H9 (cell line): ENCODE results near the gene TBC1D20. TPM values are rescaled to one million over a fixed set of nuclear protein-coding genes. Genes with fewer than 3 reads are reported as not detected.

ENCODE experiments used
- DNase-seq: peaks from one replicate; pipeline ENCODE4 v3.0.0-alpha.2; 2017
- H2AFZ ChIP-seq: one replicate; pipeline ENCODE4 v1.6.1; 2013; ENCODE audit warnings: mild to moderate bottlenecking, low read length, control low read depth, moderate library complexity
- H2AK5ac ChIP-seq: 2 replicates; pipeline ENCODE4 v1.6.1; 2013; ENCODE audit warnings: low read length, control low read depth, mixed read lengths; ENCODE audit not compliant: insufficient read length
- H2BK120ac ChIP-seq: one replicate; pipeline ENCODE4 v1.6.1; 2013; ENCODE audit warnings: low read depth, mild to moderate bottlenecking, low read length, control low read depth, inconsistent platforms; ENCODE audit not compliant: poor library complexity, severe bottlenecking
- H2BK12ac ChIP-seq: 2 replicates; pipeline ENCODE4 v1.6.1; 2013; ENCODE audit warnings: low read length, control low read depth, mixed read lengths, low read depth; ENCODE audit not compliant: insufficient read length
- H2BK15ac ChIP-seq: 2 replicates; pipeline ENCODE4 v1.6.1; 2013; ENCODE audit warnings: low read depth, low read length, control low read depth
- H2BK20ac ChIP-seq: one replicate; pipeline ENCODE4 v1.6.1; 2013; ENCODE audit warnings: low read depth, mild to moderate bottlenecking, low read length, control low read depth, inconsistent platforms; ENCODE audit not compliant: poor library complexity, severe bottlenecking
- H2BK5ac ChIP-seq: 2 replicates; pipeline ENCODE4 v1.6.1; 2013; ENCODE audit warnings: low read length, control low read depth, mixed read lengths; ENCODE audit not compliant: insufficient read length
- H3K14ac ChIP-seq: 2 replicates; pipeline ENCODE4 v1.6.1; 2013; ENCODE audit warnings: low read length, control low read depth; ENCODE audit not compliant: insufficient read depth
- H3K18ac ChIP-seq: 2 replicates; pipeline ENCODE4 v1.6.1; 2013; ENCODE audit warnings: low read depth, mild to moderate bottlenecking, mixed read lengths, low read length, control low read depth; ENCODE audit not compliant: insufficient read length
- H3K23ac ChIP-seq: 2 replicates; pipeline ENCODE4 v1.6.1; 2013; ENCODE audit warnings: low read length, control low read depth, mixed read lengths, low read depth; ENCODE audit not compliant: insufficient read length
- H3K23me2 ChIP-seq: 2 replicates; pipeline ENCODE4 v1.6.1; 2013; ENCODE audit warnings: low read depth, mild to moderate bottlenecking, mixed read lengths, low read length, control low read depth; ENCODE audit not compliant: insufficient read length, poor library complexity, severe bottlenecking
- H3K27ac ChIP-seq: 2 replicates; pipeline ENCODE4 v1.5.1; 2013; ENCODE audit warnings: low read length, control low read depth, mixed read lengths, low read depth; ENCODE audit not compliant: insufficient read length
- H3K27me3 ChIP-seq: 2 replicates; pipeline ENCODE4 v1.6.1; 2013; ENCODE audit warnings: low read length, control low read depth, inconsistent platforms; ENCODE audit not compliant: insufficient read depth
- H3K4ac ChIP-seq: 2 replicates; pipeline ENCODE4 v1.6.1; 2013; ENCODE audit warnings: low read depth, mild to moderate bottlenecking, control low read depth, inconsistent platforms, low read length, moderate library complexity
- H3K4me1 ChIP-seq: 2 replicates; pipeline ENCODE4 v1.6.1; 2013; ENCODE audit warnings: low read length, control low read depth, inconsistent platforms; ENCODE audit not compliant: insufficient read depth
- H3K4me2 ChIP-seq: 2 replicates; pipeline ENCODE4 v1.6.1; 2013; ENCODE audit warnings: low read length, control low read depth, mixed read lengths; ENCODE audit not compliant: insufficient read length, insufficient read depth
- H3K56ac ChIP-seq: 2 replicates; pipeline ENCODE4 v1.6.1; 2013; ENCODE audit warnings: low read depth, mild to moderate bottlenecking, mixed read lengths, low read length, control low read depth; ENCODE audit not compliant: insufficient read length
- H3K79me1 ChIP-seq: 2 replicates; pipeline ENCODE4 v1.6.1; 2013; ENCODE audit warnings: low read depth, mild to moderate bottlenecking, moderate library complexity, low read length, control low read depth, inconsistent platforms; ENCODE audit not compliant: insufficient read depth, poor library complexity, severe bottlenecking
- H3K79me2 ChIP-seq: 2 replicates; pipeline ENCODE4 v1.6.1; 2013; ENCODE audit warnings: low read length, control low read depth, inconsistent platforms; ENCODE audit not compliant: insufficient read depth
- H3K9ac ChIP-seq: 2 replicates; pipeline ENCODE4 v1.6.1; 2013; ENCODE audit warnings: low read length, control low read depth, mixed read lengths; ENCODE audit not compliant: insufficient read length; ENCODE audit errors: extremely low read depth
- H3K9me3 ChIP-seq: one replicate; pipeline ENCODE4 v1.6.1; 2013; ENCODE audit warnings: low read depth, low read length, inconsistent platforms; ENCODE audit not compliant: control insufficient read depth
- H3T11ph ChIP-seq: one replicate; pipeline ENCODE4 v1.6.1; 2013; ENCODE audit warnings: mild to moderate bottlenecking, low read length, control low read depth, inconsistent platforms
- H4K20me1 ChIP-seq: one replicate; pipeline ENCODE4 v1.6.1; 2013; ENCODE audit not compliant: control insufficient read depth, insufficient read length, insufficient read depth
- H4K5ac ChIP-seq: 2 replicates; pipeline ENCODE4 v1.6.1; 2013; ENCODE audit warnings: low read depth, mild to moderate bottlenecking, mixed read lengths, low read length, control low read depth; ENCODE audit not compliant: insufficient read length
- H4K8ac ChIP-seq: replicated peaks from 2 replicates; pipeline ENCODE4 v1.6.1; 2013; ENCODE audit warnings: low read length, control low read depth, mixed read lengths, low read depth; ENCODE audit not compliant: insufficient read length
- H4K91ac ChIP-seq: 2 replicates; pipeline ENCODE4 v1.6.1; 2013; ENCODE audit warnings: low read depth, mild to moderate bottlenecking, moderate library complexity, mixed read lengths, low read length, control low read depth; ENCODE audit not compliant: insufficient read length
- H3K27ac Mint-ChIP-seq, 3 experiments: 2 replicates in 2 of 3; 3 replicates in 1 of 3; pipeline ENCODE4 v1.8.0; 2020 to 2021; ENCODE audit warnings: mixed read lengths in 3 of 3, mild to moderate bottlenecking in 1 of 3, moderate library complexity in 1 of 3
- H3K27me3 Mint-ChIP-seq: 2 replicates; pipeline ENCODE4 v1.8.0; 2021; ENCODE audit warnings: low read depth, mild to moderate bottlenecking, moderate library complexity, mixed read lengths
- H3K36me3 Mint-ChIP-seq, 3 experiments: 2 replicates in 2 of 3; 3 replicates in 1 of 3; pipeline ENCODE4 v1.8.0; 2020 to 2021; ENCODE audit warnings: low read depth in 3 of 3, mixed read lengths in 3 of 3; ENCODE audit not compliant: insufficient read depth in 1 of 3
- H3K4me1 Mint-ChIP-seq, 2 experiments: 2 replicates each; pipeline ENCODE4 v1.8.0; 2020; ENCODE audit warnings: mixed read lengths in 2 of 2
- H3K4me3 Mint-ChIP-seq, 2 experiments: 2 replicates in 1 of 2; 3 replicates in 1 of 2; pipeline ENCODE4 v1.8.0; 2020 to 2021; ENCODE audit warnings: mild to moderate bottlenecking in 2 of 2, mixed read lengths in 2 of 2, moderate library complexity in 1 of 2
- H3K9me3 Mint-ChIP-seq, 2 experiments: 2 replicates in 1 of 2; 3 replicates in 1 of 2; pipeline ENCODE4 v1.8.0; 2020; ENCODE audit warnings: mild to moderate bottlenecking in 2 of 2, mixed read lengths in 2 of 2, moderate library complexity in 1 of 2
- WGBS: extraction: QIAGEN DNeasy Blood & Tissue Kit; methylation state at CpG from one replicate; pipeline ENCODE4 v1.1.7; 2013; ENCODE audit warnings: missing lambda C conversion rate, low lambda C conversion rate, mixed read lengths; ENCODE audit not compliant: insufficient read length; ENCODE audit errors: extremely low coverage; 5-methylcytosine and 5-hydroxymethylcytosine counted together
- total RNA-seq: library from RNA; stranded (reverse); gene quantifications from 2 replicates; pipeline ENCODE4 v1.2.1, GENCODE V29; 2021
- TF ChIP-seq, protein P1 (sequence below): fragments of 200-600 bp; sonication (generic); conservative IDR thresholded peaks from 3 replicates; pipeline ENCODE4 v1.8.0; 2021; ENCODE audit warnings: antibody characterized with exemption, mild to moderate bottlenecking

TBC1D20 gene
- total RNA-seq, 1 experiment from 2014 or later = 17.9 TPM

DNA sequence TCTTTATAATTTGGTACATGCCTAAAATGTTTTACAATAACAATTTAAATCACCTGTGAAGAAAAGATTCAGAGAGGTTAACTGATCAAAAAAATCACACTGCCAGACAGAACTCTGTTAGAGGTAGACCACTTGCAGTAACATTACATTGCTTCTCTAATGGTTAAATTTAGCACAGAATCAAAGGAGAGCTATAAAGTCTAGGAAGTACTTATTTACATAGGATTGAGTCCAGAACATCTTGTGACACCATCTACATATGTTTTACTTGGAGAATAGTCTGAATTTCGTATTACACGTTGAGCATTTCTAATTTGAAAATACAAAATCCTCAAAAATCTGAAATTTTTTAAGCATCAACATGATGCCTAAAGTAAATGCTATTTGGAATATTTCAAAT is 17.2 kb upstream of the TBC1D20 start:
- no peak overlapping the region for H3K27ac Mint-ChIP-seq

More for the DNA sequence above, 17.2 kb upstream of the TBC1D20 start:
- H3K23me2 ChIP-seq = no peaks in the 10 kb centered on the region
- no peak overlapping the region for H3T11ph ChIP-seq
- H2AFZ ChIP-seq = no peak overlapping the region
- no peak overlapping the region for H3K4ac ChIP-seq
- Mint-ChIP-seq H3K4me3 (no peak overlapping the region), H3K4me1 (no peaks in the 10 kb centered on the region), H3K27me3 (no peaks in the 10 kb centered on the region), H3K9me3 (no peaks in the 10 kb centered on the region; a peak in 1 of 5 replicates), H3K36me3 (peaks cover 33 to 85% (median 60%) of the 10 kb centered on the region in 3 experiments)
- no peak for DNase-seq
- no peak overlapping the region for H2AK5ac ChIP-seq
- H2BK20ac ChIP-seq = no peak overlapping the region
- H4K5ac ChIP-seq = no peak overlapping the region
- no peak overlapping the region for H2BK120ac ChIP-seq
- WGBS = no CpG with 5 or more reads among the region's 2 CpGs
- TF ChIP-seq, protein P1, sequence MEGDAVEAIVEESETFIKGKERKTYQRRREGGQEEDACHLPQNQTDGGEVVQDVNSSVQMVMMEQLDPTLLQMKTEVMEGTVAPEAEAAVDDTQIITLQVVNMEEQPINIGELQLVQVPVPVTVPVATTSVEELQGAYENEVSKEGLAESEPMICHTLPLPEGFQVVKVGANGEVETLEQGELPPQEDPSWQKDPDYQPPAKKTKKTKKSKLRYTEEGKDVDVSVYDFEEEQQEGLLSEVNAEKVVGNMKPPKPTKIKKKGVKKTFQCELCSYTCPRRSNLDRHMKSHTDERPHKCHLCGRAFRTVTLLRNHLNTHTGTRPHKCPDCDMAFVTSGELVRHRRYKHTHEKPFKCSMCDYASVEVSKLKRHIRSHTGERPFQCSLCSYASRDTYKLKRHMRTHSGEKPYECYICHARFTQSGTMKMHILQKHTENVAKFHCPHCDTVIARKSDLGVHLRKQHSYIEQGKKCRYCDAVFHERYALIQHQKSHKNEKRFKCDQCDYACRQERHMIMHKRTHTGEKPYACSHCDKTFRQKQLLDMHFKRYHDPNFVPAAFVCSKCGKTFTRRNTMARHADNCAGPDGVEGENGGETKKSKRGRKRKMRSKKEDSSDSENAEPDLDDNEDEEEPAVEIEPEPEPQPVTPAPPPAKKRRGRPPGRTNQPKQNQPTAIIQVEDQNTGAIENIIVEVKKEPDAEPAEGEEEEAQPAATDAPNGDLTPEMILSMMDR = no peak
- peaks cover 4% of the 10 kb centered on the region for H3K79me1 ChIP-seq
- H3K9me3 ChIP-seq = no peaks in the 10 kb centered on the region
- H4K91ac ChIP-seq = no peak overlapping the region
- H3K23ac ChIP-seq = no peak overlapping the region
- H2BK15ac ChIP-seq = no peak overlapping the region
- no peak overlapping the region for H3K27ac ChIP-seq
- no peaks in the 10 kb centered on the region for H3K27me3 ChIP-seq
- no peak overlapping the region for H4K8ac ChIP-seq
- H3K14ac ChIP-seq = no peak overlapping the region
- no peak overlapping the region for H3K4me2 ChIP-seq
- no peak overlapping the region for H2BK12ac ChIP-seq
- H3K79me2 ChIP-seq = no peaks in the 10 kb centered on the region
- H3K56ac ChIP-seq = no peak overlapping the region
- H2BK5ac ChIP-seq = no peak overlapping the region
- H3K9ac ChIP-seq = no peak overlapping the region
- no peaks in the 10 kb centered on the region for H4K20me1 ChIP-seq
- no peaks in the 10 kb centered on the region for H3K4me1 ChIP-seq
- no peak overlapping the region for H3K18ac ChIP-seq
